Stomach (tissue), 9 donors: ENCODE results near the gene UBE2S. TPM values are rescaled to one million over a fixed set of nuclear protein-coding genes. Genes with fewer than 3 reads are reported as not detected.
"Not testable (repeated sequence)": the region's sequence is repeated elsewhere in the genome, so short reads cannot be mapped to it uniquely, and the experiment has no call there.

Experiments
- DNase-seq, 2 donors: peaks; one replicate each; pipeline versions ENCODE4 v3.0.0 to v3.0.0-alpha.2; 2013 to 2019
- H3K27ac ChIP-seq, 5 donors: fragments of 200-600 bp in 4 of 5; sonication (generic) in 4 of 5; one replicate each; pipeline ENCODE4 v1.5.1; 2013 to 2019; ENCODE audit warnings: mild to moderate bottlenecking in 1 of 5, moderate library complexity in 1 of 5
- H3K27me3 ChIP-seq, 3 donors: fragments of 200-600 bp; sonication (generic); one replicate each; pipeline ENCODE4 v1.5.1; 2017 to 2019; ENCODE audit warnings: mixed run types in 1 of 3
- H3K36me3 ChIP-seq, 4 donors: fragments of 200-600 bp; sonication (generic); 1 replicate in 3 of 4; 2 replicates in 1 of 4; pipeline ENCODE4 v1.5.1; 2016 to 2019
- H3K4me1 ChIP-seq, 4 donors: fragments of 200-600 bp; sonication (generic); one replicate each; pipeline ENCODE4 v1.5.1; 2016 to 2019
- H3K4me3 ChIP-seq, 4 donors: fragments of 200-600 bp; sonication (generic) in 3 of 4; one replicate each; pipeline ENCODE4 v1.5.1; 2016 to 2019; ENCODE audit warnings: mild to moderate bottlenecking in 1 of 4
- H3K9me3 ChIP-seq, 4 donors: fragments of 200-600 bp; sonication (generic); one replicate each; pipeline ENCODE4 v1.5.1; 2016 to 2019
- CTCF ChIP-seq, 7 experiments: fragments of 450-650 bp in 4 of 7; fragments of 200-600 bp in 3 of 7; sonication (generic) in 3 of 7; IDR thresholded peaks; one replicate each; pipeline ENCODE4 v1.5.1; 2016 to 2019; ENCODE audit warnings: antibody characterized with exemption in 7 of 7, control low read depth in 2 of 7, mild to moderate bottlenecking in 1 of 7
- EP300 ChIP-seq: sonication (generic); formaldehyde crosslinking; IDR thresholded peaks from one replicate; pipeline ENCODE4 v1.6.1; 2017; ENCODE audit warnings: antibody characterized with exemption
- POLR2A ChIP-seq, 4 donors: fragments of 450-650 bp; IDR thresholded peaks; one replicate each; pipeline ENCODE4 v1.6.1; 2016; ENCODE audit warnings: antibody characterized with exemption in 4 of 4, control low read depth in 2 of 4, mild to moderate bottlenecking in 1 of 4, moderate library complexity in 1 of 4
- POLR2AphosphoS5 ChIP-seq, 3 donors: sonication (generic); formaldehyde crosslinking; IDR thresholded peaks; one replicate each; pipeline ENCODE4 v1.6.1; 2016; ENCODE audit warnings: antibody characterized with exemption in 3 of 3
- WGBS, 5 donors: extraction: QIAGEN DNeasy Blood & Tissue Kit in 3 of 5; methylation state at CpG; one replicate each; pipeline versions ENCODE4 v1.1.5 to v1.1.7; 2013 to 2018; 5-methylcytosine and 5-hydroxymethylcytosine counted together
- intact Hi-C: fragments of 100-400 bp; cut with DNase I; formaldehyde crosslinking; loops from one replicate; pipeline ENCODE4 v1.15.1; 2023; ENCODE audit warnings: low total_unique reads
- polyA plus RNA-seq, 3 donors: library from polyadenylated mRNA; stranded (reverse); fragments of 200-250 nt; gene quantifications; one replicate each; pipeline ENCODE4 v1.2.3, GENCODE V29; 2013
- total RNA-seq, 5 donors: library from RNA; depleted of rRNA; stranded (reverse); fragments of >200 nt; gene quantifications; one replicate each; pipeline versions ENCODE4 v1.1.0 to v1.2.3, GENCODE V29; 2014 to 2016
- donor health status: healthy with polysubstance abuse.
- donor health status: Bipolar disorder and iron deficiency.
- donor health status: healthy.

The UBE2S gene
- total and polyA plus RNA-seq, 8 donors: 8.0 to 43.3 (median 13.1) TPM

GRCh38 chr19:55451163-55451964 lies 43.8 kb upstream of the UBE2S start:
- Histone ChIP-seq H3K9me3 (no peaks in the 10 kb centered on the region), H3K4me1 (peaks cover 22 to 24% (median 22%) of the 10 kb centered on the region in 4 donors), H3K27me3 (peaks cover 18 to 59% (median 34%) of the 10 kb centered on the region in 3 donors), H3K36me3 (peaks cover 0 to 26% (median 20%) of the 10 kb centered on the region in 4 donors), H3K27ac (no peak overlapping the region), H3K4me3 (peak overlapping the region in 3 of 4 donors; percentile 21 to 35 (median 22))
- TF ChIP-seq CTCF (IDR thresholded peaks at IDR 0.05) (no peak), POLR2A (IDR thresholded peaks at IDR 0.05) (no peak), EP300 (no peak), POLR2AphosphoS5 (IDR thresholded peaks at IDR 0.05) (no peak)
- DNase-seq: no peak
- WGBS, 5 donors: 1 to 2% (median 2%) methylated on average over 28 to 79 of the region's 80 CpGs
- intact Hi-C loops: no loop called here

- peaks cover 20 to 78% (median 44%) of the 10 kb centered on the region in 3 donors for H3K27me3 ChIP-seq
- intact Hi-C loops: no loop called here
Measured at GRCh38 chr19:55449469-55449868, 41.9 kb upstream of the UBE2S start.

GRCh38 chr19:55448175-55448490 lies 40.5 kb upstream of the UBE2S start:
- DNase-seq, H3K4me3 ChIP-seq, H3K27ac ChIP-seq, H3K36me3 ChIP-seq, intact Hi-C loops, H3K9me3 ChIP-seq: not testable (repeated sequence)
- peaks cover 27 to 89% (median 56%) of the 10 kb centered on the region in 3 donors for H3K27me3 ChIP-seq
- peaks cover 21 to 27% (median 23%) of the 10 kb centered on the region in 4 donors for H3K4me1 ChIP-seq
- 83 to 92% (median 86%) methylated on average over 5 of the region's 5 CpGs for WGBS, 5 donors

More at GRCh38 chr19:55449469-55449868, 41.9 kb upstream of the UBE2S start:
- peaks cover 0 to 7% (median 3%) of the 10 kb centered on the region in 4 donors for H3K36me3 ChIP-seq
- H3K4me3 ChIP-seq: no peak overlapping the region
- TF ChIP-seq POLR2AphosphoS5 (IDR thresholded peaks at IDR 0.05) (no peak), CTCF (IDR thresholded peaks at IDR 0.05) (no peak), EP300 (no peak), POLR2A (IDR thresholded peaks at IDR 0.05) (no peak)
- no peaks in the 10 kb centered on the region for H3K9me3 ChIP-seq
- WGBS, 5 donors: 25 to 37% (median 25%) methylated on average over 2 to 16 of the region's 16 CpGs
- no peak overlapping the region for H3K27ac ChIP-seq
- no peak for DNase-seq
- H3K4me1 ChIP-seq: peaks cover 22 to 24% (median 22%) of the 10 kb centered on the region in 4 donors

- H3K36me3 ChIP-seq: no peaks in the 10 kb centered on the region
- no peak for TF ChIP-seq EP300
- no peak for TF ChIP-seq POLR2A (IDR thresholded peaks at IDR 0.05)
- TF ChIP-seq CTCF (IDR thresholded peaks at IDR 0.05): no peak
- TF ChIP-seq POLR2AphosphoS5 (IDR thresholded peaks at IDR 0.05): no peak
- intact Hi-C loops: no loop called here
Measured at GRCh38 chr19:55447421-55448174, 40.0 kb upstream of the UBE2S start.

More at GRCh38 chr19:55447421-55448174, 40.0 kb upstream of the UBE2S start:
- Histone ChIP-seq H3K4me3 (no peak overlapping the region), H3K27me3 (peaks cover 27 to 89% (median 56%) of the 10 kb centered on the region in 3 donors), H3K4me1 (peaks cover 16 to 27% (median 23%) of the 10 kb centered on the region in 4 donors), H3K9me3 (no peaks in the 10 kb centered on the region), H3K27ac (no peak overlapping the region)
- WGBS, 5 donors: 27 to 38% (median 28%) methylated on average over 11 to 16 of the region's 16 CpGs
- DNase-seq: peak in 1 of 2 donors; percentile 48
